HG03439 (cell line): ENCODE results near the gene IL21R.
"Not testable (repeated sequence)": the region's sequence is repeated elsewhere in the genome, so short reads cannot be mapped to it uniquely, and the experiment has no call there.

ENCODE experiments used
- ATAC-seq: cut with Tn5 transposase; IDR thresholded peaks from one replicate; pipeline ENCODE4 v1.9.1; 2021; ENCODE audit warnings: mild to moderate bottlenecking, moderate library complexity; ENCODE audit not compliant: unreplicated experiment

Gene IL21R

GRCh38 chr16:27374804-27375425, 27.1 kb upstream of the IL21R start:
- ATAC-seq = peak; percentile 40

GRCh38 chr16:27377666-27378485, 24.1 kb upstream of the IL21R start:
- no peak for ATAC-seq

- ATAC-seq = no peak
Measured at GRCh38 chr16:27378871-27379481, 23.0 kb upstream of the IL21R start.

- no peak for ATAC-seq
Measured at GRCh38 chr16:27379919-27380318, 22.1 kb upstream of the IL21R start.

GRCh38 chr16:27381236-27381635, 20.7 kb upstream of the IL21R start:
- ATAC-seq = no peak

- ATAC-seq = no peak
Measured at GRCh38 chr16:27381974-27382855, 19.8 kb upstream of the IL21R start.

- ATAC-seq = no peak
Measured at GRCh38 chr16:27383556-27384243, 18.3 kb upstream of the IL21R start.

- ATAC-seq = no peak
Measured at GRCh38 chr16:27384425-27384824, 17.5 kb upstream of the IL21R start.

GRCh38 chr16:27385398-27385797, 16.6 kb upstream of the IL21R start:
- no peak for ATAC-seq

GRCh38 chr16:27386674-27387073, 15.3 kb upstream of the IL21R start:
- no peak for ATAC-seq

- ATAC-seq = peak; percentile 78
Measured at GRCh38 chr16:27387724-27388123, 14.2 kb upstream of the IL21R start.

- ATAC-seq = no peak
Measured at GRCh38 chr16:27389272-27389961, 12.6 kb upstream of the IL21R start.

GRCh38 chr16:27390151-27390550, 11.8 kb upstream of the IL21R start:
- no peak for ATAC-seq

GRCh38 chr16:27392671-27393070, 9.3 kb upstream of the IL21R start:
- no peak for ATAC-seq

GRCh38 chr16:27394516-27394915, 7.5 kb upstream of the IL21R start:
- ATAC-seq = no peak

- not testable (repeated sequence) for ATAC-seq
Measured at GRCh38 chr16:27398341-27398893, 3.6 kb upstream of the IL21R start.

GRCh38 chr16:27398894-27399853, 2.8 kb upstream of the IL21R start:
- no peak for ATAC-seq

- ATAC-seq = no peak
Measured at GRCh38 chr16:27399969-27400368, 2.0 kb upstream of the IL21R start.
